ENCODE measurements around the gene YIPF4.
"Not testable (repeated sequence)": the region's sequence is repeated elsewhere in the genome, so short reads cannot be mapped to it uniquely, and the experiment has no call there.

The YIPF4 gene

DNA sequence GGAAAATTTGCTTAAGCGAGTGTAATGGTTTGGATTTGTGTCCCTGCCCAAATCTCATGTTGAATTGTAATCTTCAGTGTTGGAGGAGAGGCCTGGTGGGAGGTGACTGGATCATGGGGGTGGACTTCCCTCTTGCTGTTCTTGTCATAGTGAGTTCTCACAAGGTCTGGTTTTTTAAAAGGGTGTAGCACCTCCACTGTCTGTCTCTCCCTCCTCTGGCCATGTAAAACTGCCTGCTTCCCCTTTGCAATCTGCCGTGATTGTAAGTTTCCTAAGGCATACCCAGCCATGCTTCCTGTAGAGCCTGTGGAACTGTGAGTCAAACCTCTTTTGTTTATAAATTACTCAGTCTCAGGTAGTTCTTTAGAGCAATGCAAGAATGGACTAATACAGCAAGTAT is 6.6 kb downstream of the YIPF4 start:
- H3K9me3 ChIP-seq (ENCODE audit: control insufficient read depth, insufficient read depth, low read length): no peaks in the 10 kb centered on the region
- no peak overlapping the region for H3K9ac ChIP-seq (ENCODE audit: low read depth, low read length)
- no peaks in the 10 kb centered on the region for H3K27me3 ChIP-seq (ENCODE audit: control insufficient read depth, insufficient read depth, low read length)
- peaks cover 7% of the 10 kb centered on the region; the same call in 1 of the 2 replicates for H3K36me3 ChIP-seq (ENCODE audit: control insufficient read depth, insufficient read depth, low read length)
- H3K4me3 ChIP-seq (ENCODE audit: low read depth, low read length): no peak overlapping the region
- no peaks in the 10 kb centered on the region for H3K4me1 ChIP-seq (ENCODE audit: control insufficient read depth, insufficient read depth, low read length)
- no peak overlapping the region for H3K27ac ChIP-seq (ENCODE audit: low read depth, low read length)

DNA sequence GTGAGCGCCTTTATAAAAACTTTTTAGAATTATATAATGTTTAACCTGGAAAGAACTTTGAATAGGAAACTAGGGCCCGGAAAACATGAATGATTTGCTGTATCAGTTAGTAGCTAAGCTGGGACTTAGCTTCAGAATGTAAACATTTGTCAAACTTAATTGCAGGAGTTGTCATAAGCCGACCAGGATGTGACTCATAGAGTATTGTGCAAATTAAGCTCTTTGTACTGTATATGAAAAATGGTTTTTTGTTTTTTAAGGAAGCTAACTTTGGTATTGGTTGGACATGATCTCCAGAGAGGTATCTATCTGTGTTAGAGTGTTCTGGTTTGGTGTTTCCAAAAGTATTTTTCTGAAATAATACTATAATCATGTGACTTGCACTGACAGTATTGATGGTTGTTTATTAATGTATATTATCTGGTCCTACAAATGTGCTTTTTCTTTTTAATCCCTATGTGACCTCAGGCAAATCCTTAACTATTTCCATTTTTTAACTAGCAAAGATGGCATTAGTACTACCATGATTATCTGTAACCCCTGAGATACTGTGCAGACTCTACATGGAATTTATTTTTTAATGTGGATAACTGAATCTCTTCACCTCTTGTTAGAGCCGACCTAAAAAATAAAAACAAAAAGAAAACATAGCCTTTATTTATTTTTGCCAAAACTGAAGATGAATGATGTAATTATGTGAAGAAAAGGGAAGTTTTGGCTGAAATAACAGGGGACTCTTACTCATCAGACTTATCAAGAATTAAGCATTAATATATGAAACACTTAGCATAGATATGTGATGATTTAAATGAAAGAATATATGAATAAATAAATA is 11.7 kb downstream of the YIPF4 start:
- H3K9ac ChIP-seq (ENCODE audit: low read depth, low read length): no peak overlapping the region
- 0 out of 2 replicates have a peak, but pooled peaks cover 3% of the 10 kb centered on the region for H3K9me3 ChIP-seq (ENCODE audit: control insufficient read depth, insufficient read depth, low read length)
- H3K4me3 ChIP-seq (ENCODE audit: low read depth, low read length): no peak overlapping the region
- no peaks in the 10 kb centered on the region for H3K4me1 ChIP-seq (ENCODE audit: control insufficient read depth, insufficient read depth, low read length)
- no peaks in the 10 kb centered on the region for H3K27me3 ChIP-seq (ENCODE audit: control insufficient read depth, insufficient read depth, low read length)
- no peak overlapping the region for H3K27ac ChIP-seq (ENCODE audit: low read depth, low read length)
- H3K36me3 ChIP-seq (ENCODE audit: control insufficient read depth, insufficient read depth, low read length): peaks cover 12% of the 10 kb centered on the region

DNA sequence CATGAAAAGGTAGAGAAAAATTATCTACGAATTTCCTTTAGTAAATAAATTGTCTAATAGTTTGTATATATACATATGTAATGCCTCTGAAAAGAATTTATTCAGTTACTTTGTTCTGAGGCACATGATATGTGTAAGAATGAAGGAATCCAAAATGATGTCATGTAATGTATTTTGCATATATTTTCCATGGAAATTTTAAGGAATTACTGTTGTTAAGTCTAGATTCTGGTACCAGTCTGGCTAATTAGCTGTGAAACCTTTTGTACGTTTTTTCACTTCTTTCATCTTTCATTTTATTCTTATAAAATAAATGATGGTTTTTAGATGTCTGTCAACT is 12.3 kb downstream of the YIPF4 start:
- peaks cover 12% of the 10 kb centered on the region for H3K36me3 ChIP-seq (ENCODE audit: control insufficient read depth, insufficient read depth, low read length)
- H3K27me3 ChIP-seq (ENCODE audit: control insufficient read depth, insufficient read depth, low read length): no peaks in the 10 kb centered on the region
- H3K9ac ChIP-seq (ENCODE audit: low read depth, low read length): no peak overlapping the region
- no peak overlapping the region for H3K27ac ChIP-seq (ENCODE audit: low read depth, low read length)
- peaks cover 3% of the 10 kb centered on the region; the same call in 1 of the 2 replicates for H3K9me3 ChIP-seq (ENCODE audit: control insufficient read depth, insufficient read depth, low read length)
- H3K4me3 ChIP-seq (ENCODE audit: low read depth, low read length): no peak overlapping the region
- no peaks in the 10 kb centered on the region for H3K4me1 ChIP-seq (ENCODE audit: control insufficient read depth, insufficient read depth, low read length)

- no peak overlapping the region for H3K27ac ChIP-seq (ENCODE audit: low read depth, low read length)
- H3K36me3 ChIP-seq (ENCODE audit: control insufficient read depth, insufficient read depth, low read length): peaks cover 12% of the 10 kb centered on the region
- no peaks in the 10 kb centered on the region for H3K4me1 ChIP-seq (ENCODE audit: control insufficient read depth, insufficient read depth, low read length)
- H3K4me3 ChIP-seq (ENCODE audit: low read depth, low read length): no peak overlapping the region
- peaks cover 7% of the 10 kb centered on the region for H3K9me3 ChIP-seq (ENCODE audit: control insufficient read depth, insufficient read depth, low read length)
- H3K27me3 ChIP-seq (ENCODE audit: control insufficient read depth, insufficient read depth, low read length): no peaks in the 10 kb centered on the region
- no peak overlapping the region for H3K9ac ChIP-seq (ENCODE audit: low read depth, low read length)
Measured at GRCh38 chr2:32291746-32292145, 14.0 kb downstream of the YIPF4 start.

- H3K9me3 ChIP-seq (ENCODE audit: control insufficient read depth, insufficient read depth, low read length); H3K4me1 ChIP-seq (ENCODE audit: control insufficient read depth, insufficient read depth, low read length); H3K9ac ChIP-seq (ENCODE audit: low read depth, low read length); H3K27ac ChIP-seq (ENCODE audit: low read depth, low read length); H3K4me3 ChIP-seq (ENCODE audit: low read depth, low read length); H3K27me3 ChIP-seq (ENCODE audit: control insufficient read depth, insufficient read depth, low read length): not testable (repeated sequence)
- H3K36me3 ChIP-seq (ENCODE audit: control insufficient read depth, insufficient read depth, low read length): peaks cover 12% of the 10 kb centered on the region
Measured at GRCh38 chr2:32293493-32293892, 15.8 kb downstream of the YIPF4 start.

- peaks cover 13% of the 10 kb centered on the region for H3K36me3 ChIP-seq (ENCODE audit: control insufficient read depth, insufficient read depth, low read length)
- H3K9ac ChIP-seq (ENCODE audit: low read depth, low read length): not testable (repeated sequence)
Measured at GRCh38 chr2:32293966-32294562, 16.4 kb downstream of the YIPF4 start.

GRCh38 chr2:32310577-32310976 is 32.9 kb downstream of the YIPF4 start:
- H3K9ac ChIP-seq (ENCODE audit: low read depth, low read length): no peak overlapping the region
- peaks cover 11% of the 10 kb centered on the region; the same call in 1 of the 2 replicates for H3K36me3 ChIP-seq (ENCODE audit: control insufficient read depth, insufficient read depth, low read length)
- H3K9me3 ChIP-seq (ENCODE audit: control insufficient read depth, insufficient read depth, low read length): no peaks in the 10 kb centered on the region
- H3K4me1 ChIP-seq (ENCODE audit: control insufficient read depth, insufficient read depth, low read length): no peaks in the 10 kb centered on the region
- H3K27me3 ChIP-seq (ENCODE audit: control insufficient read depth, insufficient read depth, low read length): no peaks in the 10 kb centered on the region
- H3K4me3 ChIP-seq (ENCODE audit: low read depth, low read length): no peak overlapping the region
- H3K27ac ChIP-seq (ENCODE audit: low read depth, low read length): no peak overlapping the region

More at GRCh38 chr2:32293966-32294562, 16.4 kb downstream of the YIPF4 start:
- not testable (repeated sequence) for H3K9me3 ChIP-seq (ENCODE audit: control insufficient read depth, insufficient read depth, low read length); H3K27me3 ChIP-seq (ENCODE audit: control insufficient read depth, insufficient read depth, low read length); H3K27ac ChIP-seq (ENCODE audit: low read depth, low read length); H3K4me3 ChIP-seq (ENCODE audit: low read depth, low read length); H3K4me1 ChIP-seq (ENCODE audit: control insufficient read depth, insufficient read depth, low read length)

- Histone ChIP-seq H3K9me3 (ENCODE audit: control insufficient read depth, insufficient read depth, low read length) (no peaks in the 10 kb centered on the region), H3K36me3 (ENCODE audit: control insufficient read depth, insufficient read depth, low read length) (0 out of 2 replicates have a peak, but pooled peaks cover 4% of the 10 kb centered on the region), H3K4me1 (ENCODE audit: control insufficient read depth, insufficient read depth, low read length) (no peaks in the 10 kb centered on the region), H3K27ac (ENCODE audit: low read depth, low read length) (no peak overlapping the region), H3K9ac (ENCODE audit: low read depth, low read length) (no peak overlapping the region), H3K4me3 (ENCODE audit: low read depth, low read length) (no peak overlapping the region), H3K27me3 (ENCODE audit: control insufficient read depth, insufficient read depth, low read length) (no peaks in the 10 kb centered on the region)
Measured at GRCh38 chr2:32314886-32315285, 37.2 kb downstream of the YIPF4 start.

- H3K27me3 ChIP-seq (ENCODE audit: control insufficient read depth, insufficient read depth, low read length); H3K4me1 ChIP-seq (ENCODE audit: control insufficient read depth, insufficient read depth, low read length); H3K9me3 ChIP-seq (ENCODE audit: control insufficient read depth, insufficient read depth, low read length); H3K36me3 ChIP-seq (ENCODE audit: control insufficient read depth, insufficient read depth, low read length); H3K4me3 ChIP-seq (ENCODE audit: low read depth, low read length); H3K9ac ChIP-seq (ENCODE audit: low read depth, low read length); H3K27ac ChIP-seq (ENCODE audit: low read depth, low read length): not testable (repeated sequence)
Measured at GRCh38 chr2:32328679-32329078, 51.0 kb downstream of the YIPF4 start.

- not testable (repeated sequence) for H3K9ac ChIP-seq (ENCODE audit: low read depth, low read length); H3K36me3 ChIP-seq (ENCODE audit: control insufficient read depth, insufficient read depth, low read length); H3K27me3 ChIP-seq (ENCODE audit: control insufficient read depth, insufficient read depth, low read length); H3K4me3 ChIP-seq (ENCODE audit: low read depth, low read length); H3K4me1 ChIP-seq (ENCODE audit: control insufficient read depth, insufficient read depth, low read length); H3K9me3 ChIP-seq (ENCODE audit: control insufficient read depth, insufficient read depth, low read length); H3K27ac ChIP-seq (ENCODE audit: low read depth, low read length)
Measured at GRCh38 chr2:32329180-32329980, 51.7 kb downstream of the YIPF4 start.

DNA sequence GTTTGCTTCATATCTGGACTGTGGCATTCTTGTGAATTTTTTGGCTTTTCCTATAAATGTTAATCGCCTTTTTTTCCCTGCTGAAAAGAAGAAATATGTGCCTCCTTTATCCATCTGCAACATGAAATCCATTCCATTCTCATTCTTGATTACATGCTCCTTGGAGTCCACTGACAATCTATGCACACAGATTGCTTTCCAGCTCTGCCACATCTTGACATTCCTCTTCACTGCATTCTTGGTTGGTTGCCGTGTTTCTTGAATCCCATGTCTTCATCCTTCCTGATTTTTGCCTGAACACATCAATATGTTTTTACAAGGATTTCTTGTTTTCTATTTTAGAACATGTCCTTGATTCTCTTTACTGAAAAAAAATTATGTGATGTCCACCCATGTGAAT is 52.4 kb downstream of the YIPF4 start:
- H3K9me3 ChIP-seq (ENCODE audit: control insufficient read depth, insufficient read depth, low read length): no peaks in the 10 kb centered on the region
- no peak overlapping the region for H3K27ac ChIP-seq (ENCODE audit: low read depth, low read length)
- H3K4me3 ChIP-seq (ENCODE audit: low read depth, low read length): no peak overlapping the region
- no peaks in the 10 kb centered on the region for H3K36me3 ChIP-seq (ENCODE audit: control insufficient read depth, insufficient read depth, low read length)
- no peak overlapping the region for H3K9ac ChIP-seq (ENCODE audit: low read depth, low read length)
- no peaks in the 10 kb centered on the region for H3K4me1 ChIP-seq (ENCODE audit: control insufficient read depth, insufficient read depth, low read length)
- H3K27me3 ChIP-seq (ENCODE audit: control insufficient read depth, insufficient read depth, low read length): no peaks in the 10 kb centered on the region
